HuH-7 (cell line): Measurements from ENCODE around the gene MICAL3.
"Not testable (repeated sequence)": the region's sequence is repeated elsewhere in the genome, so short reads cannot be mapped to it uniquely, and the experiment has no call there.

Source experiments
- DNase-seq: peaks from one replicate; pipeline ENCODE4 v3.0.0; 2011; ENCODE audit warnings: low spot score

MICAL3 gene

GRCh38 chr22:17884893-17885292, 139.5 kb downstream of the MICAL3 start:
- no peak for DNase-seq

- no peak for DNase-seq
Measured at GRCh38 chr22:17884084-17884483, 140.3 kb downstream of the MICAL3 start.

- DNase-seq, result no peak
Measured at GRCh38 chr22:17883356-17883755, 141.0 kb downstream of the MICAL3 start.

GRCh38 chr22:17882727-17883126, 141.6 kb downstream of the MICAL3 start:
- DNase-seq, result no peak

GRCh38 chr22:17882162-17882561, 142.2 kb downstream of the MICAL3 start:
- no peak for DNase-seq

- DNase-seq, result no peak
Measured at GRCh38 chr22:17881366-17881765, 143.0 kb downstream of the MICAL3 start.

GRCh38 chr22:17880468-17880867, 143.9 kb downstream of the MICAL3 start:
- no peak for DNase-seq

GRCh38 chr22:17880020-17880419, 144.3 kb downstream of the MICAL3 start:
- no peak for DNase-seq

- no peak for DNase-seq
Measured at GRCh38 chr22:17878941-17879340, 145.4 kb downstream of the MICAL3 start.

GRCh38 chr22:17878186-17878694, 146.1 kb downstream of the MICAL3 start:
- no peak for DNase-seq

- not testable (repeated sequence) for DNase-seq
Measured at GRCh38 chr22:17876878-17877855, 147.2 kb downstream of the MICAL3 start.

- no peak for DNase-seq
Measured at GRCh38 chr22:17876306-17876831, 148.0 kb downstream of the MICAL3 start.

GRCh38 chr22:17875631-17876030, 148.7 kb downstream of the MICAL3 start:
- no peak for DNase-seq

GRCh38 chr22:17875156-17875555, 149.2 kb downstream of the MICAL3 start:
- DNase-seq, result no peak

GRCh38 chr22:17874231-17874905, 150.0 kb downstream of the MICAL3 start:
- DNase-seq, result no peak

- no peak for DNase-seq
Measured at GRCh38 chr22:17873804-17874203, 150.6 kb downstream of the MICAL3 start.

GRCh38 chr22:17873116-17873515, 151.2 kb downstream of the MICAL3 start:
- DNase-seq, result no peak

GRCh38 chr22:17872471-17872870, 151.9 kb downstream of the MICAL3 start:
- no peak for DNase-seq

- no peak for DNase-seq
Measured at GRCh38 chr22:17871726-17872458, 152.5 kb downstream of the MICAL3 start.

GRCh38 chr22:17870407-17870806, 154.0 kb downstream of the MICAL3 start:
- DNase-seq, result no peak

- no peak for DNase-seq
Measured at GRCh38 chr22:17869285-17870096, 154.9 kb downstream of the MICAL3 start.
